ENCODE data around the gene PRSS36.
A peak's percentile ranks its signal among the peaks of the same experiment; 100 is the strongest.
"Not testable (repeated sequence)": the region's sequence is repeated elsewhere in the genome, so short reads cannot be mapped to it uniquely, and the experiment has no call there.

PRSS36 gene

DNA sequence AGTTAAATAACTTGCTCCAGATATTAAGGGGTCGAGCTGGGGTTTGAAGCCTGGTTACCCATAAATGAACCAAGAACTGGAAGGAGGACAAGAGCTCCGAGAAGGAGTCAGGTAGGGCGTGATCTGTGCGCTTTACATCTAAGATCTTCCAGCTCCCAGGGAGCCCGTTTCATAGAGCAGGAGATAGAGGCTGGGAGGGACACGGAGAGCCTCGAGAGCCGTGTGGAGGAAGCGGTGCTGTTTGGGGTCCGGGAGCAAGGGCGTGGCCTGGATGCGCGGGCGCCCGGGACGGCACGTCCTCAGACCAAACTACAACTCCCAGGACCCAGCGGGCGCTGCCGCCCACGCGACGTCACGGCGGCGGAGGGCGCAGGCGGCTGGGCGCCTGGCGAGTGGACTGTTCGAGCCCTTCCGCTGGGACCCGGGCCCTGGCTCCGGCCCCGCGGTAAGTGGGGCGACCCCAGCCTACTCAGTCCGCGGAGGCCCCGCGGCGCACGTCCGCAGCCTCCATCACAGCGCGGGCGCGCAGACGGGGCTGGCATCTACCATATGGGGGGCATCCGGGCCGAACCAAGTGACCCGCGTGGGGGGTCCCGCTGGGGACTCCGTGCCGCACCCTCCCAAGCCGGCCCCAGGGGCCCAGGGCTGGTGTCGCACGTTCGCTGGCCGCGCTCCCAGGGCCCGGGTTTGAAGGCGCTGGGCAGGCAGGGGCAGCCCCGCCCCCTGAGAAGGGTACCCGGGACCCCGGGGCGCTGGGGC lies 41.7 kb downstream of the PRSS36 start, which contains the start of gene BCKDK:
BCKDK (plus strand) TSS at position 352 of the 759 bp plus-strand sequence. CDS start 838 bp downstream, outside the sequence.
- no peaks in the 10 kb centered on the region for H3K36me3 Mint-ChIP-seq
- no peaks in the 10 kb centered on the region for H3K27me3 Mint-ChIP-seq
- H3K4me1 Mint-ChIP-seq, result peaks cover 19% of the 10 kb centered on the region
- H3K4me3 Mint-ChIP-seq, result peak within 1 kb of the TSS; percentile 90
- peak within 1 kb of the TSS; percentile 93 for H3K27ac Mint-ChIP-seq
- no peaks in the 10 kb centered on the region for H3K9me3 Mint-ChIP-seq

DNA sequence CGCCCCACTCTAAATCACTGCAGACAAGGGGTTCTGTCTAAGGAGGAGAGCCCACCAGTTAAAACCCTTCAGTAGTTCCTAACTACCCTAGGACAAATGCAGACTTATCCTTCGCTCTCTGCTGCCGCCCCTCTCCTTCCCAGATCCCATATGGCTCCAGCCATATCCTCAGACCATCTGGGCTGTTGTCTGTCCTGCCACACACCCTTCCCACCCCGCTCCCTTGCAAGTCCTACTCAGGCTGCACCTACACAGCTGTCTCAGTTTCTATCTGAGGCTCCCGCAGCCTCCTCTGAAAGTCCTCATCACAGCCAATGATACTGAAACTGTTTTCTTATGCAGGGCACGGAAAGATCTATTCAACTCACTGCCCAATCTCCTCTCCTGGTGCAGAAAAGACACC lies 42.4 kb downstream of the PRSS36 start:
- H3K9me3 Mint-ChIP-seq, result no peaks in the 10 kb centered on the region
- H3K27me3 Mint-ChIP-seq, result no peaks in the 10 kb centered on the region
- peaks cover 19% of the 10 kb centered on the region for H3K4me1 Mint-ChIP-seq
- H3K36me3 Mint-ChIP-seq, result no peaks in the 10 kb centered on the region
- H3K27ac Mint-ChIP-seq, result peak overlapping the region; percentile 93
- peak overlapping the region; percentile 90 for H3K4me3 Mint-ChIP-seq

DNA sequence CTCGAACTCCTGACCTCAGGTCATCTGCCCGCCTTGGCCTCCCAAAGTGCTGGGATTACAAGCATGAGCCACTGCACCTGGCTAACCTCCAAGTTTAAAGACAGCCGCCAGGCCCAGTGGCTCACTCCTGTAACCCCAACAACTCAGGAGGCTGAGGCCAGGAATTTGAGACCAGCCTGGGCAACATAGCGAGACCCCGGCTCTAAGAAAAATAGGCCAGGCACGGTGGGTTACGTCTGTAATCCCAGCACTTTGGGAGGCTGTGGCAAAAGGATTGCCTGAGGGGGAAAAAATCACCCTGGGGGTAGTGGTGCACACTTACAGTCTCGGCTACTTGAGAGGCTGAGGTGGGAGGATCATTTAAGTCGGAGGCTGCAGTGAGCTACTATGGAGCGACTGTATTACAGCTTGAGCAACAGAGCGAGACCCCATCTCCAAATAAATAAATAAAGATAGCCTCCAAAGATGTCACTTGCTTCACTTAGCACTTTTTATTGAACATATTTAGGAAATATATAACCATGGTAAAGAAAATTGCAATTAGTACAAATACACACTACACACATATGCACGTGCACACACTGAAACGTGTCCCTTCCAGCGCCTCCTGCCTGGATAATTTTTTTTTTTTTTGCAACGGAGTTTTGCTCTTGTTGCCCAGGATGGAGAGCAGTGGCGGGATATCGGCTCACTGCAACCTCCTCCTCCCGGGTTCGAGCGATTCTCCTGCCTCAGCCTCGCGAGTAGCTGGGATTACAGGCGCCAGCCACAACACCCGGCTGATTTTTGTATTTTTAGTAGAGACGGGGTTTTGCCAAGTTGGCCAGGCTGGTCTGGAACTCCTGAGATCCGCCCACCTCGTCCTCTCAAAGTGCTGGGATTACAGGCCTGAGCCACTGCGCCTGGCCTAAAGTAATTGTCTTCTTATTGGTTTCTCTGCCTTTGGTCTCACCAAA lies 43.1 kb downstream of the PRSS36 start:
- no peaks in the 10 kb centered on the region for H3K36me3 Mint-ChIP-seq
- peaks cover 19% of the 10 kb centered on the region for H3K4me1 Mint-ChIP-seq
- H3K4me3 Mint-ChIP-seq, result peak overlapping the region; percentile 90
- no peaks in the 10 kb centered on the region for H3K9me3 Mint-ChIP-seq
- H3K27ac Mint-ChIP-seq, result no peak overlapping the region
- H3K27me3 Mint-ChIP-seq, result no peaks in the 10 kb centered on the region

DNA sequence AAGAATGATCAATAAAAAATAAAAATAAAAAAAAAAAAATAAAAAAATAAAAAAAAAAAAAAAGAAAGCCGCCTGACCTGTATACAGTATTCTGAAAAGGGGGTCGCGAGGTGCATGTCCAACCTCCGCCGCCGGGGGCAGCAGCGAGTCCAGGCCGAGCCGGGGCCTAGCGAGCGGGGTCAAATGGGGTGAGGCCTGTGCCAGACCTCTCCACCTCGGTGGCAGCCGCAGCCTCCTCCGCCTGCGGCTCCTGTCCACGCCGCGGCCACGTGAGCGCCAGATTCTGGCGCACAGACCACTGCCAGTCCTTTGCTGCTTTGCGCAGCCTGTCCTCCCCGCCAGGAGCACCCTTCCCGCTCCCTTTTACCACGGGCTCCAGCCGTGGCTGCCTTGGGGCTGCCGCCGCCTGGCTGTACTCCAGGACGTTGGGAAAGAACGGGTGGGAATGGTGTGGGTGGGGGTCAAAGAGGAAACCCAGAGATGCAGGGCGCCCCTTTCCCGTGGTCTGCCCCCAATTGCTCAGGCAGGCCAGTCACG lies 44.1 kb downstream of the PRSS36 start:
- Mint-ChIP-seq H3K36me3 (no peaks in the 10 kb centered on the region), H3K27ac (no peak overlapping the region), H3K4me1 (peaks cover 19% of the 10 kb centered on the region), H3K9me3 (no peaks in the 10 kb centered on the region), H3K4me3 (peak overlapping the region; percentile 26), H3K27me3 (no peaks in the 10 kb centered on the region)

DNA sequence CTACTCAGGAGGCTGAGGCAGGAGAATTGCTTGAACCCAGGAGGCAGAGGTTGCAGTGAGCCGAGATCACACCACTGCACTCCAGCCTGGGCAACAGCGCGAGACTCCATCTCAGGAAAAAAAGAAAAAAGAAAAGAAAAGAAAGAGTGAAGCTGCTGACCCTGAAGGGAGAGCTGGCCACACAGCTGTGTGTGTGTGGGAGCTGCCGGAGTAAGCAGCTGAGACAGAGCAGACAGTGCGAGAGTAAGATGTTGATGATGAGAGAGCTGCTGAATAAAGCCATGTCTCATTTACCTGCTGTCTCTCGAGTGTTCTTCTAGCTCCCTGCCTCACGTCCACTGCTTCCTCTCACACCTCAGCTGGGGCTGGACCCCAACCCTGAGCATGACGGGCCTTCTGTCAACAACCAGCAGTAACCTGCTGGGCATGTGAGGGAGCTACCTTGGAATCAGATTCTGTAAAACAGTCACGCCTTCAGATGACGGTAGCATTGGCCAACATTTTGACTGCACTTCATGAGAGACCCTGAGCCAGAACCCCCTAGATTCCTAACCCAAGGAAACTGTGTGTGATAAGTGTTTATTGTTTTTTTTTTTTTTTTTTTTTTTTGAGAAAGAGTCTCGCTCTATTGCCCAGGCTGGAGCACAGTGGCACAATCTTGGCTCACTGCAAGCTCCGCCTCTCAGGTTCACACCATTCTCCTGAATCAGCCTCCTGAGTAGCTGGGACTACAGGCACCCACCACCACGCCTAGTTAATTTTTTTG lies 48.8 kb downstream of the PRSS36 start:
- H3K4me3 Mint-ChIP-seq, H3K4me1 Mint-ChIP-seq, H3K27ac Mint-ChIP-seq, H3K9me3 Mint-ChIP-seq, H3K36me3 Mint-ChIP-seq, H3K27me3 Mint-ChIP-seq: not testable (repeated sequence)

DNA sequence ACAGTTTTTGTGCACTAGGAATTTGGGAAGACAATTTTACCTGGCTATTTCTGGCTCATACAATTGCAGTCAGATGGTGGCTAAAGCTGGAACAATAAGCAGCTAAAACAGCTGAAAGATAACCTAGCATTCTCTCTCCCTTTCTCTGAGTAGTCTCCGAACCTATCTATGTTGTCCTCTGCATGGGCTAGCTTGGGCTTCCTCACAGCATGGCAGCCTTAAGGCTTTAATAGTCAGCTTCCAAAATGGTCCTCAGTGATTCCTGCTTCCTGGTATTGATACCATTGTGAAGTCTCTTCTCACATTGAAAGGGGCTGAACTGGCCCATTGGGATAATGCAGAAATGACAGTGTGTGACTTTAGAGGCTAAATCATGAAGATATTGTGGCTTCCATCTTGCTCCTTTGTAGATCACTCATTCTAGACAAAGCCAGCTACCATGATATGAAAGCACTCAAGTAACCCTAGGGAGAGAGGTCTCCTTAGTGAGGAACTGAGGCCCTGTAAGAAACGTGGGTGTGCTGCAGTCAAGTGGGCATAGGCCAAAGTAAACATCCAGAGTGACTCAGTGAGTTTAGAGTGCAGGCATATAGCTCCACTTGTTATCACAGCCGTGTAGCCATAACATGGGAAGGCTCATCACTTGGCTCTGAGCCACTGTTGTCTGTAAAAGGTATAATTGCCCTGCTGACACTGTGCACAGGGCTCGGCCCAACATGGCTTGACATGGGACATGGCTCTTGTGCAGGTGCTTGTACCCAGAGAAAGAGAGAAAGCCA lies 49.8 kb downstream of the PRSS36 start:
- H3K9me3 Mint-ChIP-seq, result no peaks in the 10 kb centered on the region
- no peaks in the 10 kb centered on the region for H3K36me3 Mint-ChIP-seq
- peaks cover 12% of the 10 kb centered on the region for H3K4me1 Mint-ChIP-seq
- H3K27me3 Mint-ChIP-seq, result no peaks in the 10 kb centered on the region
- no peak overlapping the region for H3K27ac Mint-ChIP-seq
- H3K4me3 Mint-ChIP-seq, result no peak overlapping the region

DNA sequence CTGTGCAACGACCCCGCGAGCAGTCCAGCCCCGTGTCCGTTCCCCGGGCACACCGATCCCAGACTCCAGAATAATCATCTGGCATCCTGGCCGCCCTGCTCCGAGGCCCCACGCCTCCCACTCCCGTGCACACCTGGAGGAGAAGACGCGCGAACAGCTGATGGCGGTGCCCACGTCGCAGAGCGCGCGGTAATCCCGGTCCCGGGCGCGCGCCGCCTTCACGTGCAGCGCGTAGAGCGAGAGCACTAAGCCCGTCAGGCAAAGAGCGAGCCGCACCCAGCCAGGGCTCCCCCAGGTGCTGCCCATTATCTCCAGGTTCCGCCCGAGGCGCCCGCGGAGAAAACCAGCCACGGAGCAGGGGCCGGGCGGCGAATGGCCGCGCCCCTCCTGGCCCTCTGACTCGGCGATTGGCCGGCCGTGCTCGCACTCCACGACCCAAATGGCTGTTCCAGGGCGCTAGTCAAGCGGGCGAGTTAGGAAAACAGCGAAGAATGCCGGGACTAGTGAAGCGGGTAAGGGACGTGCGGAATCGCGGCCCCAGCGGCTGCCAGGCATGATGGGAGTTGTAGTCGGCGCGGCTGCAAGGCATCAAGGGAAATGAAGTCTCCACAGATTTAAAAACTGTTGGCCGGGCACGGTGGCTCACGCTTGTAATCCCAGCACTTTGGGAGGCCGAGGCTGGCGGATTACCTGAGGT lies 55.3 kb downstream of the PRSS36 start, which contains the start of gene VKORC1:
VKORC1 (minus strand) TSS at position 374 of the 697 bp plus-strand sequence; CDS start at position 306, 68 bp downstream.
- Mint-ChIP-seq H3K9me3 (no peaks in the 10 kb centered on the region), H3K4me3 (peak within 1 kb of the TSS; percentile 99), H3K27ac (peak within 1 kb of the TSS; percentile 94), H3K27me3 (no peaks in the 10 kb centered on the region), H3K4me1 (peaks cover 24% of the 10 kb centered on the region), H3K36me3 (no peaks in the 10 kb centered on the region)

DNA sequence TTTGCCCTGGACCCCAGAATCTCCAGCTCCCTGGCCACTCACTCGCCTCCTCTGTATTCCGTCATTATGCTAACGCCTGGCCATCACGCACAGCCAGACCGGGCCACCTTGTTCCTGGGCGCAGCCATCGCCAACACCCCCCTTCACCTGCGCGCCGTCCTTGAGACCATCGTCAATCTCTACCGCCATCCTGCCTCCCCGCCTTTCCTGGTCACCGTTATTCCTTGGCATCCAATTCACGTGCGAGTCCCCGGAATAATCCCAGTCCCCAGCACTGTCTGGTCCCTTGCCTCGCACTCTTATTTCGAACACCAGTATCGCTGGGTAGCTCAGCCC lies 55.8 kb downstream of the PRSS36 start:
- H3K4me1 Mint-ChIP-seq, result peaks cover 24% of the 10 kb centered on the region
- H3K9me3 Mint-ChIP-seq, result no peaks in the 10 kb centered on the region
- H3K4me3 Mint-ChIP-seq, result peak overlapping the region; percentile 99
- H3K27ac Mint-ChIP-seq, result peak overlapping the region; percentile 94
- no peaks in the 10 kb centered on the region for H3K27me3 Mint-ChIP-seq
- H3K36me3 Mint-ChIP-seq, result no peaks in the 10 kb centered on the region

DNA sequence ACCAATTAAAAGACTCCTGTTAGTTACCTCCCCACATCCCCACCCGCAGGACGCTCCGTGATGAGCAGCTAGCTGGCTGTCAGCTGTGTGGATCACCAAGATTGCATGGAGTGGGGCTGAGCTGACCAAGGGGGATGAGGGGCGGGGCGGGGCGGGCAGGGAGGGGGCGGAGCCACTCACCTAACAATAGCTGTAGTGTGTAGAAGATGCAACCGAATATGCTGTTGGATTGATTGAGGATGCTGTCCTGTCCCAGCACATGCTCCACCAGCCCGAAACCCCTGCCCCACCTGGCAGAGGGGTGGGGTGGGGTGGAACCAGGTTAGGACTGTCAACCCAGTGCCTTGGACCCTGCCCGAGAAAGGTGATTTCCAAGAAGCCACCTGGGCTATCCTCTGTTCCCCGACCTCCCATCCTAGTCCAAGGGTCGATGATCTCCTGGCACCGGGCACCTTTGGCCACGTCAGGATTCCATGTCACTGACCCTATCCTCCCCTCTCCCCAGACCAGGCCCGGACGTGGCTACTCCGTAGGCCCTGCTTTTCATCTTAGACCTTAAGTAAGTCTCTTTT lies 56.6 kb downstream of the PRSS36 start:
- Mint-ChIP-seq H3K27me3 (no peaks in the 10 kb centered on the region), H3K36me3 (no peaks in the 10 kb centered on the region), H3K27ac (peak overlapping the region; percentile 41), H3K9me3 (no peaks in the 10 kb centered on the region), H3K4me3 (peak overlapping the region; percentile 54), H3K4me1 (peaks cover 24% of the 10 kb centered on the region)

DNA sequence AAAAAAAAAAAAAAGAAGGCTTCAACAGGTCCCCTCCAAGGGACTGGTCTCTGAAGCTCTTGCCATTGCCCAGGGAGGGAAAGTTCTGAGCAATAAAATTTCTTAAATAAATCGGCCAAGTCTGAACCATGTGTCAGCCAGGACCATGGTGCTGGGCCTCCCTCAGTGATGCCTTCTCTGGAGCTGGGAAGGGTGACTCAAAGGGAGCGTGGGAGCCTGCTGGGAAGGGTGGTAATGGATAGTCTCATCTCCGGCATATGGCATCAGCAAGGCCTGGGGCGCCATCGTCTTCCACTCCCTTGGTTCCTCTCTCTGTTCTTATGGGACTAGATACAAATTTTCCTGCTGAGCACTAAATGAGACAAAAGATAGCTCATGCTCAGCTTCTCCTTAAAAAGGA lies 57.5 kb downstream of the PRSS36 start:
- Mint-ChIP-seq H3K27ac (no peak overlapping the region), H3K36me3 (no peaks in the 10 kb centered on the region), H3K4me3 (peak overlapping the region; percentile 39), H3K27me3 (no peaks in the 10 kb centered on the region), H3K9me3 (no peaks in the 10 kb centered on the region), H3K4me1 (peaks cover 24% of the 10 kb centered on the region)

DNA sequence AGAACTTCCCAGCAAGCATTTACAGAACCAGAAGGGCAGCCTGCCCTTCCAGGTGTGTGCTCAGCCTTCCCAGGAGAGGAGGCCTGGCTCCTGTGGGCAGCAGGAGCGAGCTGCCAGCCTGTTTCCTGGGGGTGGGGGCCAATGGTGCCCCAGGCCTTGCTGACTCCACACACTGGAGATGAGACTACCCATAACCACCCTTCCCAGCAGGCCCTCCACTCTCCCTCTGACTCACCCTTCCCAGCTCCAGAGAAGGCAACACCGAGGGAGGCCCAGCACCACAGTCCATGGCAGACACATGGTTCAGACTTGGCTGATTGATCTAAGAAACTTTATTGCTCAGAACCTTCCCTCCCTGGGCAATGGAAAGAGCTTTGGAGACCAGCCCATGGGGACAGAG lies 59.3 kb downstream of the PRSS36 start:
- Mint-ChIP-seq H3K4me1 (peaks cover 16% of the 10 kb centered on the region), H3K36me3 (no peaks in the 10 kb centered on the region), H3K27ac (no peak overlapping the region), H3K27me3 (no peaks in the 10 kb centered on the region), H3K4me3 (no peak overlapping the region), H3K9me3 (no peaks in the 10 kb centered on the region)

DNA sequence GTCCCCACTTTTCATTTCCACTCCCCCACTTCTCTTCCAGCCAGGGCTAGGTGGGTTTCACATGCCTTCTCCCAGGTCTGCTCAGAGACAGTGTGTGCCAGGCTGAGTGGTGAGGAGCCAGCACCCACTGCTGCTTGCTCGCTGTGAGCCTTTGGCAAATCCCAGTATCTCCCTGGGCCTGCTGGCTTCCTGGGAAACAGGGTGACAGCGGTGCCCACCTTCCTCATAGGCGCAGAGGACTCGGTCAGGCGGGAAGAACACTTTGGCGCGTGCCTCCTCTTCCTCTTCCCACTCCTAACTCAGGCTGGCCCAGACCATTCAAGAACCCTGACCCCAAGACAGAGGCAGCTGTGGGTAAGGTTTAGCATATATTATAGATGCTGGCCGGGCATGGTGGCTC lies 60.7 kb downstream of the PRSS36 start:
- Mint-ChIP-seq H3K4me1 (peaks cover 9% of the 10 kb centered on the region), H3K27ac (no peak overlapping the region), H3K36me3 (no peaks in the 10 kb centered on the region), H3K4me3 (no peak overlapping the region), H3K9me3 (no peaks in the 10 kb centered on the region), H3K27me3 (no peaks in the 10 kb centered on the region)
